Measurements from ENCODE around the gene PYM1. TPM values are rescaled to one million over a fixed set of nuclear protein-coding genes. Genes with fewer than 3 reads are reported as not detected.

Gene PYM1
- total and polyA plus RNA-seq, 2 of the 13 experiments (the other 11 are each of a cell fraction or from before 2014, with no cell fraction given): 44.0 to 51.8 TPM

GRCh38 chr12:55973599-55974307 is 46.1 kb upstream of the PYM1 start, which contains the start of gene RAB5B (continued):
- TF ChIP-seq CBX5 (CRISPR knock-in tag; IDR thresholded peaks at IDR 0.05; ENCODE audit: borderline replicate concordance) (peak; percentile 83; the same call in 1 of the 2 replicates), CBFB (CRISPR knock-in tag; IDR thresholded peaks at IDR 0.05) (peak; percentile 51; the same call in 1 of the 2 replicates), ZNF792 (CRISPR knock-in tag; IDR thresholded peaks at IDR 0.05) (no peak), CREBL2 (CRISPR knock-in tag; IDR thresholded peaks at IDR 0.05; ENCODE audit: borderline replicate concordance) (no peak), GATAD2A (CRISPR knock-in tag; IDR thresholded peaks at IDR 0.05) (peak; percentile 38), ZNF503 (CRISPR knock-in tag; IDR thresholded peaks at IDR 0.05) (0 out of 2 replicates have a peak, but pooled peaks have one; percentile 69), MXI1 (IDR thresholded peaks at IDR 0.05; ENCODE audit: borderline replicate concordance, low read depth, low read length) (peak; percentile 54; the same call in 1 of the 3 replicates), DMAP1 (CRISPR knock-in tag; IDR thresholded peaks at IDR 0.05) (peak; percentile 63), SMYD3 (CRISPR knock-in tag; IDR thresholded peaks at IDR 0.05) (peak; percentile 58; the same call in 1 of the 2 replicates), KDM6A (CRISPR knock-in tag; IDR thresholded peaks at IDR 0.05; ENCODE audit: low read depth) (no peak; the same call in 1 of the 2 replicates), PAXIP1 (CRISPR knock-in tag; conservative IDR thresholded peaks at IDR 0.05) (0 out of 2 replicates have a peak, but pooled peaks have one; percentile 46), ZNF510 (CRISPR knock-in tag; IDR thresholded peaks at IDR 0.05; ENCODE audit: low read depth) (no peak), MXD4 (CRISPR knock-in tag; IDR thresholded peaks at IDR 0.05) (no peak), ZNF143 (CRISPR knock-in tag; IDR thresholded peaks at IDR 0.05) (peak; percentile 55; the same call in 1 of the 2 replicates), STAT6 (CRISPR knock-in tag; IDR thresholded peaks at IDR 0.05; ENCODE audit: borderline replicate concordance) (no peak), ZNF253 (CRISPR knock-in tag; IDR thresholded peaks at IDR 0.05; ENCODE audit: borderline replicate concordance) (no peak)
- TF ChIP-seq, protein P1, sequence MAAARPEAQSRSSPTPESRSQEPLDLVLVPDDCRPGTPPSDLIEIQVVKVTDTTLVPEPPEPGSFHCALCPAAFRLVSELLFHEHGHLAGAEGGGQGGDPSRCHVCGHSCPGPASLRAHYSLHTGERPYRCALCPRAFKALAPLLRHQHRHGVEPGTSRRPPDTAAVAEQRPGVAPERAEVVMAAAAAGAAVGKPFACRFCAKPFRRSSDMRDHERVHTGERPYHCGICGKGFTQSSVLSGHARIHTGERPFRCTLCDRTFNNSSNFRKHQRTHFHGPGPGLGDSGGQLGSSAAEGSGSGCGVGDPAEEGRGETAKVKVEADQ (CRISPR knock-in tag; IDR thresholded peaks at IDR 0.05; ENCODE audit: borderline replicate concordance): peak; percentile 68; the same call in 1 of the 2 replicates
- TF ChIP-seq, protein P2, sequence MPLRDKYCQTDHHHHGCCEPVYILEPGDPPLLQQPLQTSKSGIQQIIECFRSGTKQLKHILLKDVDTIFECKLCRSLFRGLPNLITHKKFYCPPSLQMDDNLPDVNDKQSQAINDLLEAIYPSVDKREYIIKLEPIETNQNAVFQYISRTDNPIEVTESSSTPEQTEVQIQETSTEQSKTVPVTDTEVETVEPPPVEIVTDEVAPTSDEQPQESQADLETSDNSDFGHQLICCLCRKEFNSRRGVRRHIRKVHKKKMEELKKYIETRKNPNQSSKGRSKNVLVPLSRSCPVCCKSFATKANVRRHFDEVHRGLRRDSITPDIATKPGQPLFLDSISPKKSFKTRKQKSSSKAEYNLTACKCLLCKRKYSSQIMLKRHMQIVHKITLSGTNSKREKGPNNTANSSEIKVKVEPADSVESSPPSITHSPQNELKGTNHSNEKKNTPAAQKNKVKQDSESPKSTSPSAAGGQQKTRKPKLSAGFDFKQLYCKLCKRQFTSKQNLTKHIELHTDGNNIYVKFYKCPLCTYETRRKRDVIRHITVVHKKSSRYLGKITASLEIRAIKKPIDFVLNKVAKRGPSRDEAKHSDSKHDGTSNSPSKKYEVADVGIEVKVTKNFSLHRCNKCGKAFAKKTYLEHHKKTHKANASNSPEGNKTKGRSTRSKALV (CRISPR knock-in tag; IDR thresholded peaks at IDR 0.05): no peak

Data from HepG2 (cell line).